NCI-H446 (cell line): ENCODE data around the gene TRMT11.
"Not testable (repeated sequence)": the region's sequence is repeated elsewhere in the genome, so short reads cannot be mapped to it uniquely, and the experiment has no call there.

Experiments
- DNase-seq, 2 experiments: peaks; one replicate each; lab custom pipeline; 2025; lab: John Stamatoyannopoulos, UW

The TRMT11 gene

DNA sequence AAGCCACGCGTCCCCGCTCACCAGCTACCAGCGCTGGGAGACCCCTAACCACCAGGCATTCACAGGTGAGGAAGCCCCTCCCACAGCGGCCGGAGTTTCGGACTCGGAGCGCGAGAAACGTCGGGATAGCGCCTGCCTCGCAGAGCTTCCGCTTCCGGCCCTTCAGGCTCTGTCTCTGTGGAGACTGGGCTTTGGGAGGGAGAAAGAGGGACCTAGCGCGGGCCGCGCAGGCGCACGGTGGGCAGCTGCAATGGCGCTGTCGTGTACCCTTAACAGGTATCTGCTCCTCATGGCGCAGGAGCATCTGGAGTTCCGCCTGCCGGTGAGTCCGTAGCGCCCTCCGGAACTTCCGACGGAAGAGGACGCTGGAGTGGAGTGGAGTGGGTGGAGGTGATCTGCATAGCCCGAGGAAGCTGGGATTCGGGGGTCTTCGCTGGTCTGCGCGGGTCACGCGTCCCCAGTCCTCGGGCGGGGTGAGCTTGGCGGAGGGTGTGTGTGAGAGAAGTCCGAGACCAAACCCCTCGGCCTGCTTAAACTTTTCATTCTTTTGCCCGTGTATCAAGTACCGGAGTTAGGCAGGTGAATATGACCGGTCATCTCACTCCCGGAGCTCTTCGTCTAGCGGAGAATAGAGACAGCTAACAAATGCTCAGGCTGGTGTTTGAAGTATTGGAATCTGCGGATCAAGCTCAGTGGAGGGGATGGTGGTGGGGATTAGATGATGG, at the start of gene TRMT11:
Gene TRMT11, plus strand, starts transcription at position 240 of the 725 bp plus-strand sequence. Its CDS starts 11 bp downstream, at position 251.
- peak; percentile 75 to 89 for DNase-seq

DNA sequence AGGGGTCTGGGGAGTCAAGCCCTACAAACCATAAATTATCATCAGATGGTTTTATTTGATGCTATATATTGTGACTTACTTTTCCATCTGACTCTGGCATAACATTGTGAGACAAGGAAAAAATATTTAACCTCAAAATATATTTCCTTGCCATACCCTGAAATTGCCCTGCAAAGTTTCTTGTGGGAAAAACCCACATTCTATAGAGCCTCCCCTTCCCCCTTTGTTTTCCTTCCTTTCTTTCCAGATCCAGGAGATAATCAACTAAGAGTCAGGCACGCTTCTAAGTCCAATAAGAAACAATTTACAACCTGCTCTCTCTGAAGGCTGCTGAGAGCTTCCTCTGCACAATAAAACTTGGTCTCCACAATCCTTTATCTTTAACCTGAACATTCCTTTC, 47.3 kb upstream of the TRMT11 start:
- no peak for DNase-seq

DNA sequence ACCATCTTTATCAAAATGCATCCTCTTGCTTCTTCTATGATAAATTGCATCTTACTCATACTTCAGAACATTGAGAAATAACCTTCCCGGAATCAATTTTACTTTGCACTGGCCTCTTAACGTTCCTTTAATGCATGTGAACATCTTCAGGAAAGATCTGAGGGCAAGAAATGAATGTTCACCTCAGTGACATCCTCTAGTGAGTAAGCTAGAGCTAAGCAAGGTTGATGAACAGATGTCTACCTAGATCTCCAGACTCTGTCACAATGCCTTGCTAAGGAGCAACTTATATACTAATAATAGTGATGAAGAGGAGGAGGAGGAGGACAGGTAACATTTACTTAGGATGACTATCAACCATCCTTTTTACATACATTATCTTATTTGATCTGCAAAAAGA, 46.5 kb upstream of the TRMT11 start:
- no peak for DNase-seq

DNA sequence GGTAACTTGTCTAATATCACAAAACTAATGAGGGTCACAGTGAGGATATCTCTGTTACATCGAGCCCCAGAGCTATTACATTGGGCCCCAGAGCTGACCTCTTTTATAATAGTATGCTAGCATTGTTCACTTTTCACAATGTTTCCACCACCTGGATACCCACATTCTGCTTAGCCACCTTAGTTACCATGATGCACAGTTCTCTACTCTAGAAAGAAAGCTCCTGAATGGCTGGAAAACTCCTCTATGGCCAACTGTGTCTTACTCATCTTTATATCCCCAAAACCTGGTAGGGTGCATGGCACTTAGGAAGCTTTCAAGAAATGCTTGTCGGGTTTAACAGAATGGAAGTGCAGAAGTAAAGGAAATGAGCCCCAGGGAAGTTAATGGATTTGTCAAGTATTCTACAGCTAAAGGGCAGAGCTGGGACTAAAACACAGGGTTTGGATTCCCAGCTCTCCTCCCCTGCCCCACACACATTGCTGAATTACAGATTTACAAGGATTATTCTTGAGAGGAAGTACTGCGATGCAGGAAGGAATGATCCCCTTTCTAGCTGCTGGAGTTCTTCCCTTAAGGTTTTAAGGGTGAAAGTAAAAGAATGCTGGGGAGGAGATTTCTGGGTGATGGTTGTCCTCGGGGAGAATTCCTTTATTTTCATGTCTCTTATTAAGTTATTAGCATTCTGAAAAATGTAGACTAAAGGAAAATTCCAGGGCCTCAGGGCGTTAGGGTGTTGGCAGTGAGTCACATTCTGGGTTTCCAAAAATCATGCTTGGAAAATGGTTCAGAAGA, 45.9 kb upstream of the TRMT11 start:
- DNase-seq, result no peak

DNA sequence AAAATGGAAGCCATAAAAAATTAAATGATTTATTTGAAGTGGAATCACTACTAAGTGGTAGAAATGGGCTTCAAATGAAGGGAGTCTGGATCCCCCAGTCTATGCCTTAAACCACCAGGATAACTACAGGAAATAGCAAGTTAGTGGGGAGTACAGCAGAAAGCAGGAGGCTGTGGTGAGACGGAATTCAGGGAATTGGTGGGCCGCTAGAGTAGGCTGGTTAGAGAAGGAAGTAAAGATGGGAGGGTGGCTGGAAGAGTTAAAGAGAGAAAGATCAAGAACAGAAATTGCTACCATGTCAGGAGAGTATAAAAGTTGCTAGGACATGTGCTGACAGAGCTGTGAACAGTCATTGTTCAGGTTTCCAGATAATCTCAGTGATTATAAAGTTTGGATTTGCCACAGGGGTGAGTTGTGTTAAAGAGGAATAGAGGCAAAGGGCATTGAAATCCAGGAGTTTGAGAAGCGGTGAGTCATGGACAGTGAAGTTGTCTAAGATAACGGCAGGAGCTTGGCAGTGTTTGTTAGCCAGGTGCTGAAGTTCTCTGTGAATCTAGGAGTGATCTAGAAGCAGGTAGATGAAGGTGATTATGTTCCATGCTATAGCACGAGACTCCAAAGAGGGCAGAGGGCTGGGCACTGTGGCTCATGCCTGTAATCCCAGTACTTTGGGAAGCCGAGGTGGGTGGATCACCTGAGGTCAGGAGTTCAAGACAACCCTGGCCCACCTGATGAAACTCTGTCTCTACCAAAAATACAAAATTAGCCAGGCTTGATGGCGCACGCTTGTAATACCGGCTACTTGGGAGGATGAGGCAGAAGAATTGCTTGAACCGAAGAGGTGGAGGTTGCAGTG, 43.4 kb upstream of the TRMT11 start:
- no peak for DNase-seq

DNA sequence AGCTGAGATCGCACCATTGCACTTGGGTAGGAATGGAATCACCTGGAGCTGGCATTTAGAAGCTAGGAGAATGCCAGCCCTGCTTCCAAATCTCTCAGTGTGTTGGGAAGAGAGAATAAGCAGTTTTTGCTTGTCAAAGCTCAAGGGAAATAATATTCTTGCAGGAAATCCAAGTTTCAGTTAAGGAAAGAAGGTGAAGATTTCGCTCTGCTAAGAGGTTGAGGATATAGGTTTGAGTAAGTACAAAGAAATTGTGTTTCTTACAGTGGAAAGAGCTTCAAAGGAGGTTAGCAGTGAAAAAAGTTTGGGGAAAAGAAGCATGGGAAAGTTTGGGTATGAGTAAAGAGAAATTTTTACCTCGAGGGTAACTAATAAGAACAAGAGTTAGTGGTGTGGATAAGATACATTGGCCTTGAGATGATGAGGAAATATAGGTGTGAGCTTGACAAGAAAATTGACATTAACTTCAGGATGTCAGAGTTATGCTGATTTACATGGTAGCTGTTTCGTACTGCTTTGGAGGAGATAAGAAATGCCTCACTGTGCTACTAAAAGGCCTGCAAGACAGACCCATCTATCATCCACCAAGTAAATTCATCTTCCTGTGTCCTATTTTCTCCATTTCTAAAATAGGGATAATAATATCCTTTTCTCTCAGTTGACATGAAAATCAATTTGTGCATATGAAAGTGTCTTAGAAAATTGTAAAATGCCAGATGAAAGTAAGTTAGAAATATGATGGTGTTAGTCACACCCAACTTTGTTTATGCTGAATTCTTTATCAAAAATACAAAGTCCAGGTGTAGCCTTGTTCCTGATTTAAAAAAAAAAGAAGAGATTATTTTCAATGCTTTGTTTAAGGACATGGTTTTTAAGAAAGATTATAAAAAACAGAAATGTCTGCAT, 42.6 kb upstream of the TRMT11 start:
- DNase-seq, result no peak

DNA sequence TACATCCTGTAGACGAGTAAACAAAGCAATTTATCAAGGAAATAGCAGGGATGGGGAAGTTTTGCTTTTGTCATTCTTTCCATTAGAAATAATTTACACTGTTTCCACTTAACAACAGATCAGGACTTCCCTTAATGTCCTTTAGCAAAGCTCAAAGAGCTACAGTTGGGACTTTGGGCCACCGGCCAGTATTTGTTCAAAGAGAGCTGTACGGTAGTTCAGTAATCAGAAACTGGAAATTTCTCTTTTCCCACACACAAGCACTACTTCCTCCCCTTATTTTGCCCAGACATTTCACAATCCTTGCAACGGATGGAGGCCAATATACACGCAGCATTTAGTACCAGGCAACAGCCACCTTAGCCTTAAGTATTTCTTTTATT, 41.9 kb upstream of the TRMT11 start:
- no peak for DNase-seq

DNA sequence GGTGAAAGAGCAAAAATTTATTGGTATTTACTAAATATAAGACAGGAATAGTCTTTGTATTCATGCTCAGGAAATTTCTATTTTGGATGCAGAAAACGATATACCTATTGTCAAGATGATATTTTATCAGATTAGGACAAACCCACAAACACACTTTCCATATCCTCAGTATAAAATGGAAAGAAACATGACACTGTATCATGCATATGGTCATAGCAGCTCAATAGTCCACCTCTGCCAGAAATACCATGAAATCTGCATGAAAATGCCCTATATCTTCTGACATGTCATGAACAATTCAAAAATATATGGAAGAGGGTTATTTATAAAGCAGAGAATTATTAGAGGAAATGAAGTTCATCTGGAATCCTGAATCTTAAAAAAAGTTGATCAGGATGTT, 41.4 kb upstream of the TRMT11 start:
- DNase-seq, result no peak

DNA sequence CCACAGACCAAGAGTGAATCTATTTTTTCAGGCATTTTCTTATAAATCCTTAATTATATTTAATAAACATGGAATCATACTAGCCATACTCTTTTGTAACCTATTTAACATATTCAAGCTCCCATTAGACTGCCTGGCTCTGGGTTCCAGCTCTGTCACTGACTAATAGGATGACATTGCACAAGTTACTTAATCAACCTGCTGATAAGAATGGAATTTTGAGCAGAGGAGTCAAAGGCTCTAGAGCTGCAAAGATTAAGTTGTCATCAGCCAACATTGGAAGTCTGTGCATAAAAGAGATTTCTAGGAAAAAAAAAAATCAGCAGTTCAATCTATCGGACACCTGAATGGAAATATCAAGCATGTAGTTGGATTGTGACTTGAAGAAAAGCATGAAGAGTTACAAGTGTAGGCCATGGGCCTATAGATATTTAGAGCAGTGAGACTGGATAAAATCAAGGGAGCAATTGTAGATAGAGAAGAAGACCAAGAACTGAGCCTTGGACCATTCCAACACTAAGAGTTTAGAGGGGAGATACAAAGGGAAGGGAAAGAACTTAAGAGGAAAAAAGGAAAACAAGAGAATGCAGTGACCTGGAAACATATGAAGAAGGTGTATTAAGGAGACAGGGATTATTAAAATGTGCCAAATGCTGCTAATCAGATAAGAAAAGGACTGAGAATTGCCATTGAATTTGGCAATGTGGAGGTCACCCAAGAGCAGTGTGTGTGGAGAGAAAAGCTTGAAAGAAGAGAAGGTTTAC, 40.8 kb upstream of the TRMT11 start:
- no peak for DNase-seq

DNA sequence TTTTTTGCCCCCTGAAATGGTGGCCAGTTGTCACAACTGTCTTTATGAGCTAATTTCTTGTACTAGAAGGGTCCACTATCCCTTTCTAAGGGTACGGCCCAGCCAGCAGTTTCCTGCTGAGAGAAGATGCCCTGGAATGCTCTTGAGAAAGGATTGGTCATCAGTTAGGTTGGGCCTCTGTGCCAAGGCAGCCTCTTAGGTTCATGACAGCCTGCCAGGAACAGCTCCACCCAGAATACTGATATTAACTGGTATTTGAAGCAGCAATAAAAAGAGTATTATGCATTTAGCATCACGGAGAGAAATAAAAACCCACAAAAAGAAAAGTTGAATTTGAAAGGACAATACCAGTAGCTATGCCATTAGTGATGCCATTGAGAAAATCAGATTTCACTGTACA, 38.7 kb upstream of the TRMT11 start:
- no peak for DNase-seq

DNA sequence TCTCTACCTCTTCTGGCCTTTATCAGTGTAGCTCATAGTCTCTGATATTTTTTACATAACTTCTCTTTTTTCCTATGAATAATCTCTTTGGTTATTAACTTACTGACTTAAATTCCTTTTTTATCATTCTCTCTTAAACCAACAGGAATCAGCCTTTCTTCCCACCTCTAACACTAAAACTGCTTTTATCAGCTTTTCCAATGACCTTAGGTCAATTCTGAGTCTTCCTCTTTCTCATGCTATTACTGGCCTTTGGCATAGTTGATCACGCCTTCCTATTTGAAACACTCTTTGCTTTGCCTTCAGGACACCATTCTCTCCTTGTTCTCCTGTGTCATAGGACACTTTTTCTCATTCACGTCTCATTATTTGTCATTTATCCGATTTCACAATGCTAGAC, 37.9 kb upstream of the TRMT11 start:
- DNase-seq, result no peak

DNA sequence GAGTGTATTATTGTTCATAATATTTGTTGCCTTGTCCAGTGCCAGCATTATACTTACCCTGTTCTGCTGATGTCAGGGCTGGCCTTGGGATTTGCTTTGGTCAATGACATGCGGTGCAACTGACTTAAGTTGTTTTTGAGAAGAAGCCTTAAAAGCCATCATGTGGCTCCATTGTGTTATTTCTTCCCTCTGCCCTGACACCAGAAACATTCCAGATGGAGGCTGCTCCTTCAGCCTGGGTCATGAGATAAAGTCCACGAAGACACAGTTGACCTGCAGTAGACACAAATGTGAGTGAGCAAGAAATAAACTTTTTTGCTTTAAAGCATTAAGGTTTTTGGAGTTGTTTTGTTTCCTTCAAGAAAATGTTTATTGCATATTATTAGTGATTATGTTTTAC, 37.3 kb upstream of the TRMT11 start:
- DNase-seq, result no peak

DNA sequence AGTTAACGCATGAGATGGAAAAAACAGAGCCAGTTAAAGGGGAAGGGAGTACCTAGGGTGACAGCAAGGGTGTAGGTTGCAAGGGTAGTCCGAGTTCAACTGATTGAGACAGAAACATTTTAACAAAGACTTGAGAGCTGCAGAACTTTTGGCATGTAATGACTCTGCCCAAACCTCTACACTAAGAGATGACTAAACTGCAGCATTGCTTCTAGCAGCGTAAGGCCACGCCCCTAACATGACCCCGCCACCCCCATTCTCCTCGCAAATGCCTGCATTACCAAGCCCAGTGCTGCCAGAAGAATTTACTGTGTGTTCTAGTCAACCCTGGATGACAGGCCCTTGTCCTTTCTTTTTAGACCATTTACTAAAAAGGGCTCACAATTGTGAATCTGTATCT, 36.0 kb upstream of the TRMT11 start:
- no peak for DNase-seq

DNA sequence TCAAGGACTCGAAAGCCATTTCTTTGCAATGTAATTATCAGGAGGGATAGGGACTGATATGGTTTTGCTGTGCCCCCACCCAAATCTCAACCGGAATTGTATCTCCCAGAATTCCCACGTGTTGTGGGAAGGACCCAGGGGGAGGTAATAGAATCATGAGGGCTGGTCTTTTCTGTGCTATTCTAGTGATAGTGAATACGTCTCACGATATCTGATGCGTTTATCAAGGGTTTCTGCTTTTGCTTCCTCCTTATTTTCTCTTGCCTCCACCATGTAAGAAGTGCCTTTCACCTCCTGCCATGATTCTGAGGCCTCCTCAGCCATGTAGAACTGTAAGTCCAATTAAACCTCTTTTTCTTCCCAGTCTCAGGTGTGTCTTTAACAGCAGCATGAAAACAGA, 35.6 kb upstream of the TRMT11 start:
- not testable (repeated sequence) for DNase-seq

DNA sequence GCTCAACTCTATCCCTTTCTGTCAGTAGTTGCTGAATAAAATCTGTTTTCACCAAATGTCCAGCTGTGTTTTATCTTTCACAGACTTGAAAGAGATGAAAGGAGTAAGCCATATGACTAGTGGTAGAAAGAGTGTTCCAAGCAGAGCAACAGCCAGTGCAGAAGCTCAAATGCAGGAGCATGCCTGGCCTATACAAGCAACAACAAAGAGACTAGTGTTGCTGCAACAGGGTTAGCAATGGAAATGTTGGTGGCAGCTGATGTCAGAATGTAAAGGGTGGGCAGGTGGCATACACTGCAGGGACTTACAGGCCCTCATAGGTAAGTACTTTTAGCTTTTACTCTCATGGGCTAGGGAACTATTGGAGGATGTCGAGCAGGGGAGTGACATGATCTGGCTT, 35.0 kb upstream of the TRMT11 start:
- no peak for DNase-seq

DNA sequence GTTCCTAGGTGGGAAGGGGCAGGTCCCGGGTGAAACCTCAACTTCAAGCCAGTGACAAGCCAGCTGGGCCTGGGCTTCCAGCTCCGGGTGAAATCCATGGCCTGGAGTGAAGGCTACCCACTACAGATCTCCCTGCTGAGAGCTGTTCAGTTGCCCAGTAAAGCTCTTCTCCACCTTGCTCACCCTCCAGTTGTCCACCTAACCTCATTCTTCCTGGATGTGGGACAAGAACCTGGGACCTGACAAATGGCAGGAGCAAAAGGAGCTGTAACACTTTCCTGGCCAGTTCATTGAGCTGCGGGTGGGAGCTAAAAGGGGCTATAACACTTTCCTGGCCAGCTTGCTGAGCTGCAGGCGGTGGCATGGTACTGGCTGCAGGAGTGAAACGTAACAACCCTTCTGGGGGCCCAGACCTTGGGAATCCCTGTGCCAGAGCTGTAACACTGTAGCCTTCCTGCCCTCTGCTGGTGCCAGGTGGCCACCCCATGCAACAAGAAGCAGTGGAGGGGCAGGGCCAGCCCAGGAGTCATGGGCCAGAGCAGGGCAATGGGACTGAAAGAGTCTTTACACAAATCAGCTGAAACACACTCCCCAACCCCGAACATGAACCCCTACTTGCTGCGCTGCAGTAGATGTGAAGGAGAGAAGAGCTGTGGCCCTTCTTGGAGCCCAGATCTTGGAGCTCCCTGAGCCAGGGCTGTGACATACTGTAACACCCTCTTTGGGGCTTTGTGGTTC, 33.4 kb upstream of the TRMT11 start:
- DNase-seq, result peak in 1 of 2 experiments; percentile 23

DNA sequence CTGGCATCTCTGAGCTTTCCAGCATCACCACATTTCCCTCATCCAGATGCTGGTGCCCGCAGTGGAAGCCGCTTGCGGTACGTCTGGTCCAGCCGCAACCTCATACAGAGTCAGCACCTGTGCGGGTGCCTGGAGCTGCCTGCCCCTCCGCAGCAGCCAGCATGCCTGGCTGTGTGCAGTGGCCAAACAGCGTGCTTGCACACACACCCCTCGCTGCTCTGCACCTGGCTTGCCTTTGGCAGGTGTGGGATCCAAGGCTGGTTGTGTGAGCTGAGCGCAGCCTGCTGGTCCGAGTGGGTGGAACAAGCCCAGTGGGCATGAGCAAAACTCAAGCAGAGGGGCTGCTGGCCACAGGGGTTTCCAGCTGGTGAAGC, 32.9 kb upstream of the TRMT11 start:
- DNase-seq, result no peak

DNA sequence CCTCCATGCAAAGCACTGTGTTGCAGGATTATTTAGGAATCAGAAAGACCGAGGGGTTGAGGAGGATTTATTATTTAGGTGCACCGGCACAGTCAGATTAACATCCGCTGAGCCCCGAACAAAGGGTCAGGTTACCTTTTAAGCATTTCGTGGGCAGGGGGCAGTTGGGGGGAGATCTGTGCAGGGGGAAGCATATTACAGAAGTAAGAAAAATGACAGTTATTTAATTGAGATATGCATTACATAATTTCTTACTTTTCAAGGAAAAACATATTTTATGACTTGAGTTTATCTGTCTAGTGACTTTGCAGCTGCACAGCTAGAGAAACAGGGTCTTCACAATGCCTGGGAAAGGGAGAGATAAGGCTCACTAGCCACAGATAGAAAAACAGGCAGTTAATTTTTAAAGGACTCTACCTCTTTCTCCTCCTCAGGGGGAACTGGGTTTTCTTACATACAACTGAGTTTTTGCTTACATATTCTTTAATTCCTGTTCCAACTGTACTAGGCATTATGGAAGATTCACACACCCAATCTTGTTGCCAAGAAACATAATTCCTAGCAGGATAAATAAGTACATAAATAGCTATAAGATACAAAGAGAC, 31.5 kb upstream of the TRMT11 start:
- DNase-seq, result no peak

DNA sequence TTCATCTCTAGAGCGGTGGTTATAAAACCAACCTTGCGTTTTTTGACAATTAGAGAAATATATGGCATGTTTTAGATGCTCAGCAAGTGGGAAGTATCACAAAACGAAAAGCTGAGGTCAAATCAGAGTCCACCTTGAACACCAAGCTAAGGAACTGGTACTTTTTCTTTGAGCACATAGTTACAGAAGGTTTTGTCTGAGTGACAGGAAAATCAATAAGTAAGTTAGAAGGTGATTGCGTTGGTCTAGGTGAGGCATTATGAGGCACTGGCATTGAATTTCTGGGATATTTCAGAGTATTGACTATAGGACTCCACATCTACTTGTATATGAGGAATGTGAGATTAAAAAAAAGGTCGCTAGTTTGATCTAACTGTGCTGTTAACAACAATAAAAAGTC, 30.4 kb upstream of the TRMT11 start:
- no peak for DNase-seq
